ENCODE measurements around the gene SHC2.
"Not testable (repeated sequence)": the region's sequence is repeated elsewhere in the genome, so short reads cannot be mapped to it uniquely, and the experiment has no call there.

Gene SHC2

GRCh38 chr19:403221-404027 lies 57.4 kb downstream of the SHC2 start:
- no peak for ATAC-seq
- Mint-ChIP-seq H3K9me3 (no peaks in the 10 kb centered on the region), H3K27ac (no peak overlapping the region)

GRCh38 chr19:402786-403185 lies 58.0 kb downstream of the SHC2 start:
- ATAC-seq = no peak
- Mint-ChIP-seq H3K4me3 (no peak overlapping the region), H3K27me3 (peaks cover 30% of the 10 kb centered on the region), H3K36me3 (no peaks in the 10 kb centered on the region), H3K4me1 (peaks cover 7% of the 10 kb centered on the region), H3K27ac (no peak overlapping the region), H3K9me3 (no peaks in the 10 kb centered on the region)

More at GRCh38 chr19:403221-404027, 57.4 kb downstream of the SHC2 start:
- Mint-ChIP-seq H3K27me3 (peaks cover 30% of the 10 kb centered on the region), H3K36me3 (no peaks in the 10 kb centered on the region), H3K4me3 (no peak overlapping the region), H3K4me1 (peaks cover 7% of the 10 kb centered on the region)

GRCh38 chr19:401866-402511 lies 58.8 kb downstream of the SHC2 start:
- Mint-ChIP-seq H3K4me3 (no peak overlapping the region), H3K27me3 (peaks cover 30% of the 10 kb centered on the region), H3K36me3 (no peaks in the 10 kb centered on the region), H3K27ac (no peak overlapping the region), H3K9me3 (peaks cover 2% of the 10 kb centered on the region), H3K4me1 (peaks cover 7% of the 10 kb centered on the region)
- no peak for ATAC-seq

GRCh38 chr19:400976-401865 lies 59.6 kb downstream of the SHC2 start:
- Mint-ChIP-seq H3K27ac (no peak overlapping the region), H3K27me3 (peaks cover 30% of the 10 kb centered on the region)
- ATAC-seq = no peak

GRCh38 chr19:399370-399769 lies 61.5 kb downstream of the SHC2 start:
- no peak overlapping the region for H3K4me3 Mint-ChIP-seq
- no peak for ATAC-seq

More at GRCh38 chr19:400976-401865, 59.6 kb downstream of the SHC2 start:
- Mint-ChIP-seq H3K36me3 (no peaks in the 10 kb centered on the region), H3K9me3 (peaks cover 2% of the 10 kb centered on the region), H3K4me1 (peaks cover 7% of the 10 kb centered on the region), H3K4me3 (no peak overlapping the region)

GRCh38 chr19:398719-399118 lies 62.1 kb downstream of the SHC2 start:
- H3K9me3 Mint-ChIP-seq = peaks cover 21% of the 10 kb centered on the region
- peaks cover 11% of the 10 kb centered on the region for H3K36me3 Mint-ChIP-seq
- ATAC-seq = no peak
- peaks cover 27% of the 10 kb centered on the region for H3K27me3 Mint-ChIP-seq
- H3K4me3 Mint-ChIP-seq = no peak overlapping the region
- H3K27ac Mint-ChIP-seq = no peak overlapping the region
- H3K4me1 Mint-ChIP-seq = no peaks in the 10 kb centered on the region

More at GRCh38 chr19:399370-399769, 61.5 kb downstream of the SHC2 start:
- H3K27me3 Mint-ChIP-seq = peaks cover 30% of the 10 kb centered on the region
- H3K27ac Mint-ChIP-seq = no peak overlapping the region
- peaks cover 15% of the 10 kb centered on the region for H3K9me3 Mint-ChIP-seq
- peaks cover 7% of the 10 kb centered on the region for H3K36me3 Mint-ChIP-seq
- H3K4me1 Mint-ChIP-seq = no peaks in the 10 kb centered on the region

GRCh38 chr19:397941-398706 lies 62.7 kb downstream of the SHC2 start:
- H3K27ac Mint-ChIP-seq = no peak overlapping the region
- H3K4me1 Mint-ChIP-seq = peaks cover 5% of the 10 kb centered on the region
- peaks cover 27% of the 10 kb centered on the region for H3K9me3 Mint-ChIP-seq
- peaks cover 16% of the 10 kb centered on the region for H3K36me3 Mint-ChIP-seq
- peaks cover 21% of the 10 kb centered on the region for H3K27me3 Mint-ChIP-seq
- H3K4me3 Mint-ChIP-seq = no peak overlapping the region
- no peak for ATAC-seq

- no peak overlapping the region for H3K4me3 Mint-ChIP-seq
- no peak overlapping the region for H3K27ac Mint-ChIP-seq
- peaks cover 13% of the 10 kb centered on the region for H3K27me3 Mint-ChIP-seq
- H3K36me3 Mint-ChIP-seq = peaks cover 19% of the 10 kb centered on the region
- H3K4me1 Mint-ChIP-seq = peaks cover 6% of the 10 kb centered on the region
- peaks cover 30% of the 10 kb centered on the region for H3K9me3 Mint-ChIP-seq
- no peak for ATAC-seq
Observed at GRCh38 chr19:397321-397720, 63.5 kb downstream of the SHC2 start.

GRCh38 chr19:395467-395866 lies 65.4 kb downstream of the SHC2 start:
- no peak overlapping the region for H3K27ac Mint-ChIP-seq
- H3K4me1 Mint-ChIP-seq = peaks cover 6% of the 10 kb centered on the region
- H3K27me3 Mint-ChIP-seq = no peaks in the 10 kb centered on the region
- peaks cover 19% of the 10 kb centered on the region for H3K36me3 Mint-ChIP-seq
- peaks cover 33% of the 10 kb centered on the region for H3K9me3 Mint-ChIP-seq
- ATAC-seq = no peak
- no peak overlapping the region for H3K4me3 Mint-ChIP-seq

- ATAC-seq, H3K27me3 Mint-ChIP-seq, H3K4me3 Mint-ChIP-seq, H3K27ac Mint-ChIP-seq, H3K4me1 Mint-ChIP-seq: not testable (repeated sequence)
- Mint-ChIP-seq H3K36me3 (peaks cover 19% of the 10 kb centered on the region), H3K9me3 (peaks cover 33% of the 10 kb centered on the region)
Observed at GRCh38 chr19:394857-395256, 66.0 kb downstream of the SHC2 start.

- ATAC-seq = not testable (repeated sequence)
- peaks cover 33% of the 10 kb centered on the region for H3K9me3 Mint-ChIP-seq
- H3K4me3 Mint-ChIP-seq = peak overlapping the region; percentile 14
Observed at GRCh38 chr19:393560-393959, 67.3 kb downstream of the SHC2 start.

GRCh38 chr19:392375-392970 lies 68.4 kb downstream of the SHC2 start:
- peaks cover 31% of the 10 kb centered on the region for H3K9me3 Mint-ChIP-seq
- H3K4me1 Mint-ChIP-seq = peaks cover 6% of the 10 kb centered on the region
- H3K4me3 Mint-ChIP-seq = no peak overlapping the region
- ATAC-seq = no peak
- peaks cover 11% of the 10 kb centered on the region for H3K27me3 Mint-ChIP-seq
- peaks cover 19% of the 10 kb centered on the region for H3K36me3 Mint-ChIP-seq
- H3K27ac Mint-ChIP-seq = no peak overlapping the region

More at GRCh38 chr19:393560-393959, 67.3 kb downstream of the SHC2 start:
- H3K27me3 Mint-ChIP-seq, H3K4me1 Mint-ChIP-seq: not testable (repeated sequence)
- H3K27ac Mint-ChIP-seq = peak overlapping the region; percentile 57
- H3K36me3 Mint-ChIP-seq = peaks cover 19% of the 10 kb centered on the region

GRCh38 chr19:391726-392374 lies 69.0 kb downstream of the SHC2 start:
- H3K4me1 Mint-ChIP-seq = peaks cover 6% of the 10 kb centered on the region
- no peak for ATAC-seq

GRCh38 chr19:391207-391557 lies 69.7 kb downstream of the SHC2 start:
- Mint-ChIP-seq H3K9me3 (peaks cover 31% of the 10 kb centered on the region), H3K27ac (no peak overlapping the region), H3K36me3 (peaks cover 19% of the 10 kb centered on the region), H3K27me3 (peaks cover 14% of the 10 kb centered on the region), H3K4me3 (no peak overlapping the region), H3K4me1 (peaks cover 6% of the 10 kb centered on the region)
- no peak for ATAC-seq

More at GRCh38 chr19:391726-392374, 69.0 kb downstream of the SHC2 start:
- Mint-ChIP-seq H3K4me3 (no peak overlapping the region), H3K36me3 (peaks cover 19% of the 10 kb centered on the region), H3K9me3 (peaks cover 31% of the 10 kb centered on the region), H3K27me3 (peaks cover 11% of the 10 kb centered on the region), H3K27ac (no peak overlapping the region)
